Neural progenitor cell (in vitro differentiated cells): Measurements from ENCODE around the gene RGS10.

ENCODE experiments used
- CTCF ChIP-seq: fragments of 200-600 bp; sonication (generic); IDR thresholded peaks from 2 replicates; pipeline ENCODE4 v1.5.1; 2017; ENCODE audit warnings: antibody characterized with exemption, mild to moderate bottlenecking
- EZH2 ChIP-seq: fragments of 200-600 bp; sonication (generic); IDR thresholded peaks from 2 replicates; pipeline ENCODE4 v1.6.1; 2017; ENCODE audit warnings: antibody characterized with exemption, mild to moderate bottlenecking, moderate library complexity

- TF ChIP-seq CTCF (no peak), EZH2 (no peak)
These were observed 53.8 kb downstream of the RGS10 start for GRCh38 chr10:119488675-119489074.
